Measurements from ENCODE around the gene CYTH1.

- no peak for TF ChIP-seq POLR2A (IDR thresholded peaks at IDR 0.05)
- no peak for TF ChIP-seq CTCF (IDR thresholded peaks at IDR 0.05 in 8 of 11, conservative IDR thresholded peaks at IDR 0.05 in 3 of 11)
- peak in 2 of 3 donors; percentile 31 to 61 for TF ChIP-seq POLR2AphosphoS5 (IDR thresholded peaks at IDR 0.05)
Measured at GRCh38 chr17:78723001-78723796, 58.9 kb downstream of the CYTH1 start.

Measured in spleen (tissue), 7 donors.